Type B pancreatic cell (in vitro differentiated cells): ENCODE data around the gene HSPG2. TPM values are rescaled to one million over a fixed set of nuclear protein-coding genes. Genes with fewer than 3 reads are reported as not detected.

Experiments
- DNase-seq: peaks from one replicate; pipeline ENCODE4 v3.0.0; 2021; ENCODE audit warnings: mixed read lengths; ENCODE audit not compliant: unreplicated experiment; ENCODE audit errors: extremely low spot score
- H3K27ac Mint-ChIP-seq: 2 replicates; pipeline ENCODE4 v1.8.0; 2021; ENCODE audit warnings: mild to moderate bottlenecking, mixed read lengths
- H3K27me3 Mint-ChIP-seq: 2 replicates; pipeline ENCODE4 v1.8.0; 2021; ENCODE audit warnings: mixed read lengths
- H3K36me3 Mint-ChIP-seq: 2 replicates; pipeline ENCODE4 v1.8.0; 2021; ENCODE audit warnings: mixed read lengths
- H3K4me1 Mint-ChIP-seq: one replicate; pipeline ENCODE4 v1.8.0; 2021; ENCODE audit warnings: mixed read lengths; ENCODE audit not compliant: unreplicated experiment
- H3K4me3 Mint-ChIP-seq: 2 replicates; pipeline ENCODE4 v1.8.0; 2021; ENCODE audit warnings: mild to moderate bottlenecking, mixed read lengths
- H3K9me3 Mint-ChIP-seq: 2 replicates; pipeline ENCODE4 v1.8.0; 2021; ENCODE audit warnings: mixed read lengths
- total RNA-seq: library from RNA; stranded (reverse); gene quantifications from 2 replicates; pipeline ENCODE4 v1.2.1, GENCODE V29; 2021; ENCODE audit warnings: low replicate concordance
- TF ChIP-seq, protein P1 (sequence below): fragments of 200-600 bp; sonication (generic); conservative IDR thresholded peaks from 2 replicates; pipeline ENCODE4 v1.5.0; 2021; ENCODE audit warnings: antibody characterized with exemption, mild to moderate bottlenecking

HSPG2 gene
- total RNA-seq, 1 donor from 2014 or later = 130 TPM

DNA sequence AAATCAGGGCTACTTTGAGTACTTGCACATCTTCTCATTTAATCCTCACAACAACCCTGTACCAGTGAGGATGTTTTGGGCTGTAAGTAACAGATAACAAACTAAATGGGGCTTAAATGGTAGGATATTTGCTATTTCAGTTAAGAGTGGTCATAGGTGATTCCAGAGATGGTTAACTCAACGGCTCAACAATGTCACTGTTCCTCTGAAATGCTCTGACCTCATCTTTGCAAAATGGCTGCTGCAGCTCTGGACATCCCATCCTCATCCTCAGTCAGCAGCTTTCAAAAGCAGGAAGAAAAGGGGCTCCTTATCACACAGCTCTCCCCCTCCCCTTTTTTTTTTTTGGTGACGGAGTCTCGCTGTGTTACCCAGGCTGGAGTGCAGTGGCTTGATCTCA, 123.6 kb downstream of the HSPG2 start:
- no peak for DNase-seq
- H3K4me3 Mint-ChIP-seq = no peak overlapping the region
- peaks cover 14% of the 10 kb centered on the region for H3K27me3 Mint-ChIP-seq
- TF ChIP-seq, protein P1, sequence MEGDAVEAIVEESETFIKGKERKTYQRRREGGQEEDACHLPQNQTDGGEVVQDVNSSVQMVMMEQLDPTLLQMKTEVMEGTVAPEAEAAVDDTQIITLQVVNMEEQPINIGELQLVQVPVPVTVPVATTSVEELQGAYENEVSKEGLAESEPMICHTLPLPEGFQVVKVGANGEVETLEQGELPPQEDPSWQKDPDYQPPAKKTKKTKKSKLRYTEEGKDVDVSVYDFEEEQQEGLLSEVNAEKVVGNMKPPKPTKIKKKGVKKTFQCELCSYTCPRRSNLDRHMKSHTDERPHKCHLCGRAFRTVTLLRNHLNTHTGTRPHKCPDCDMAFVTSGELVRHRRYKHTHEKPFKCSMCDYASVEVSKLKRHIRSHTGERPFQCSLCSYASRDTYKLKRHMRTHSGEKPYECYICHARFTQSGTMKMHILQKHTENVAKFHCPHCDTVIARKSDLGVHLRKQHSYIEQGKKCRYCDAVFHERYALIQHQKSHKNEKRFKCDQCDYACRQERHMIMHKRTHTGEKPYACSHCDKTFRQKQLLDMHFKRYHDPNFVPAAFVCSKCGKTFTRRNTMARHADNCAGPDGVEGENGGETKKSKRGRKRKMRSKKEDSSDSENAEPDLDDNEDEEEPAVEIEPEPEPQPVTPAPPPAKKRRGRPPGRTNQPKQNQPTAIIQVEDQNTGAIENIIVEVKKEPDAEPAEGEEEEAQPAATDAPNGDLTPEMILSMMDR = no peak
- no peaks in the 10 kb centered on the region for H3K9me3 Mint-ChIP-seq
- no peak overlapping the region for H3K27ac Mint-ChIP-seq
- H3K36me3 Mint-ChIP-seq = peaks cover 2% of the 10 kb centered on the region
- H3K4me1 Mint-ChIP-seq = peaks cover 8% of the 10 kb centered on the region

DNA sequence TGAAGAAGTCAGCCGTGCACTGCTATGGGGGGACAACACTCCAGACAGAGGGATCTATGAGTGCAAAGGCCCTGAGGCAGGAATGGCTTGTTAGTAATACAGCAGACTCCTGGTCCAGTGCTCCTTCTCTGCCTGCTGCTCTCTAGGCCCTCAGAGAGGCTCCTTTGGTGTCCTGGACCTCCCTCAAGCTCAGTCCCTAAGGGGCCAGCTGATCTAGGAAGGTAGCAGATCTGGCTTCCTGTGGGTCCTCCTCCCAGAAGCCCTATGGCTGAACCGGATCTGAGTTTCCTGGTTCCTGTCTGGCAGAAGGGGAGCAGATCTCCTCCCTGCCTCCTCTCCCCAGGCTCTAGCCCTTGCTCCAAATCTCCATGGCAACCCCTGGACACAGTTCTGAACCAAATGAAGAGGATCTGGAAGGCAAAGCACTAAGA, 125.2 kb downstream of the HSPG2 start, which contains the start of gene LDLRAD2:
LDLRAD2 (plus strand) TSS at position 391 of the 431 bp plus-strand sequence. CDS start 187 bp downstream, outside the sequence.
- no peaks in the 10 kb centered on the region for H3K9me3 Mint-ChIP-seq
- no peak for DNase-seq
- H3K27me3 Mint-ChIP-seq = peaks cover 14% of the 10 kb centered on the region
- H3K36me3 Mint-ChIP-seq = no peaks in the 10 kb centered on the region
- TF ChIP-seq, protein P1 = no peak
- no peak within 1 kb of the TSS for H3K27ac Mint-ChIP-seq
- H3K4me3 Mint-ChIP-seq = no peak within 1 kb of the TSS
- peaks cover 5% of the 10 kb centered on the region for H3K4me1 Mint-ChIP-seq

DNA sequence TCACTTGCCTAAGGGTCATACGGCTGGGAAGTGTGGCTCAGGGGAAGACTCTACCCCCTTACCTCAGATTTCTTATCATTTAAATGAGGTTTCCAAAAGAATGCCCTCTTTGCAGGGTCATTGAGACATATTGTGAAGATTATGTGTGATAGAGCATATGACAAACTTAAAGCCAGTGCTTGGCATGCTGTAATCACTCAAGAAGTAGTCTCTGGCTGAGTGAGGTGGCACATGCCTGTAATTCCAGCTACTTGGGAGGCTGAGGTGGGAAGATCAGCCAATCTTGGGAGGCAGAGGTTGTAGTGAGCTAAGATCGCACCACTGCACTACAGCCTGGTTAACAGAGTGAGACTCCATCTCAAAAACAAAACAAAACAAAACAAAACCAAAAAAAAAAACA, 132.6 kb downstream of the HSPG2 start:
- H3K36me3 Mint-ChIP-seq = no peaks in the 10 kb centered on the region
- H3K9me3 Mint-ChIP-seq = no peaks in the 10 kb centered on the region
- TF ChIP-seq, protein P1 = no peak
- H3K27ac Mint-ChIP-seq = no peak overlapping the region
- H3K27me3 Mint-ChIP-seq = no peaks in the 10 kb centered on the region
- no peak for DNase-seq
- H3K4me1 Mint-ChIP-seq = no peaks in the 10 kb centered on the region
- H3K4me3 Mint-ChIP-seq = no peak overlapping the region

DNA sequence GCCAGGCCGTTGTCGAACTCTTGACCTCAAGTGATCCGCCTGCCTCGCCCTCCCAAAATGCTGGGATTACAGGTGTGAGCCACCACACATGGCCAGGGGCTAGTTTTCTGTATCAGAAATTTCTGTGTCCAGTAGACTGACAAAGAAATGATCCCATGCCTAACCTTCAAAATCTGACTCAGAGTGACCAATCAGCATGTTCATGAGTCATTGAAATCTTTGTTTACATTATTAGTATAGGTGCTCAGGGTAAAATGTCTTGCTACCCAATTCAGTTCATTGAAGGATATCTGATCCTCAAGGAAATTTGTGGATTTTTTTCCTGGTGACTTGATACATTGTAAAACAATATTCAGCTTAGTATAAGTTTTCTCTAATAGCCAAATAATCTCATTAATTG, 136.0 kb downstream of the HSPG2 start:
- TF ChIP-seq, protein P1 = no peak
- Mint-ChIP-seq H3K36me3 (no peaks in the 10 kb centered on the region), H3K27ac (no peak overlapping the region), H3K4me3 (no peak overlapping the region), H3K4me1 (no peaks in the 10 kb centered on the region), H3K27me3 (no peaks in the 10 kb centered on the region), H3K9me3 (no peaks in the 10 kb centered on the region)
- no peak for DNase-seq

DNA sequence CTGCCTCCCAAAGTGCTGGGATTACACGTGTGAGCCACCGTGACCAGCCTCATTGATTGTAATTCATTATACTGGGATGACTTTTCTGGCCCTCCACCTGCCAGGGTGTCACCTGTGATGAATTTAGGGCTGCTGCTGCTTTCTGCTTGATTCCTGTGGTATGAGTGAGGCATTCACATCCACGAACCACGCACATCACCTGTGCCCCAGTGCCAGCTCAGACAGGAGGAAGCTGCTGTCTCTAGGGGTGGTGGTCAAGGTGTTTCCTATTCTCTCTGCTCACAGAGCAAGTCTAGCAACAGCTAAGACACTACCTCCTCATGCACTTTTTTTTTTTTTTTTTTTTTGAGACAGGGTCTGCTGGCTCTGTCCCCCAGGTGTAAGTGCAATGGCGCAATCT, 137.4 kb downstream of the HSPG2 start:
- H3K4me1 Mint-ChIP-seq = no peaks in the 10 kb centered on the region
- H3K27ac Mint-ChIP-seq = no peak overlapping the region
- H3K27me3 Mint-ChIP-seq = no peaks in the 10 kb centered on the region
- H3K9me3 Mint-ChIP-seq = no peaks in the 10 kb centered on the region
- TF ChIP-seq, protein P1 = no peak
- H3K4me3 Mint-ChIP-seq = no peak overlapping the region
- no peak for DNase-seq
- H3K36me3 Mint-ChIP-seq = no peaks in the 10 kb centered on the region

DNA sequence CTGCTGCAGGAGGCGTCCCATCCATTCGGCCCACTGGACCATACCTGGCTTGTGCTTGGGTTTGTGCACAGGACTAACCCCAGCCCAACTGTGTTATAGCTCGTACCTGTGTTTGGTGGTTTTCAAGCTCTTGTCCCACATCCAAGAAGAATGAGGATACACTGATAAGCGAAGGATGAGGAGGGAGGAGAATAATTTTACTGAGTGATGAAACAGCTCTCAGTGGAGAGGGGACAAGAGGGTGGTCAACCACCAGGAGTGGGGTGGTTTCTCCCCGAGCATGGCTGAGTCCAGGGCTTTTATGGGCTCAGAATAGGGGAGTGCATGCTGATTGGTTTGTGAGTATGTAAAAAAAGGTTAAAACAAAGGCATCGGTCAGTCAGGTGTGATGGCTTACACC, 142.0 kb downstream of the HSPG2 start:
- no peaks in the 10 kb centered on the region for H3K4me1 Mint-ChIP-seq
- peaks cover under 1% of the 10 kb centered on the region for H3K27me3 Mint-ChIP-seq
- H3K36me3 Mint-ChIP-seq = no peaks in the 10 kb centered on the region
- H3K9me3 Mint-ChIP-seq = no peaks in the 10 kb centered on the region
- no peak overlapping the region for H3K4me3 Mint-ChIP-seq
- H3K27ac Mint-ChIP-seq = no peak overlapping the region
- no peak for DNase-seq
- TF ChIP-seq, protein P1 = no peak
